ENCODE results near the gene ADRA2B.
"Not testable (repeated sequence)": the region's sequence is repeated elsewhere in the genome, so short reads cannot be mapped to it uniquely, and the experiment has no call there.

ADRA2B gene

GRCh38 chr2:96085541-96086355, 30.6 kb downstream of the ADRA2B start:
- DNase-seq = no peak

- DNase-seq = not testable (repeated sequence)
Measured at GRCh38 chr2:96084858-96085518, 31.4 kb downstream of the ADRA2B start.

GRCh38 chr2:96083989-96084857, 32.1 kb downstream of the ADRA2B start:
- DNase-seq = no peak

- no peak for DNase-seq
Measured at GRCh38 chr2:96083064-96083939, 33.1 kb downstream of the ADRA2B start.

GRCh38 chr2:96082211-96083063, 33.9 kb downstream of the ADRA2B start:
- DNase-seq = no peak

- DNase-seq = no peak
Measured at GRCh38 chr2:96081042-96081441, 35.3 kb downstream of the ADRA2B start.

GRCh38 chr2:96075199-96075771, 41.1 kb downstream of the ADRA2B start:
- DNase-seq = no peak

- no peak for DNase-seq
Measured at GRCh38 chr2:96074156-96074555, 42.2 kb downstream of the ADRA2B start.

- no peak for DNase-seq
Measured at GRCh38 chr2:96073170-96073775, 43.1 kb downstream of the ADRA2B start.

GRCh38 chr2:96072746-96073145, 43.6 kb downstream of the ADRA2B start:
- no peak for DNase-seq

GRCh38 chr2:96071977-96072491, 44.3 kb downstream of the ADRA2B start:
- DNase-seq = peak; percentile 14

- not testable (repeated sequence) for DNase-seq
Measured at GRCh38 chr2:96071087-96071976, 45.0 kb downstream of the ADRA2B start.

- not testable (repeated sequence) for DNase-seq
Measured at GRCh38 chr2:96070351-96070750, 46.0 kb downstream of the ADRA2B start.

GRCh38 chr2:96069878-96070277, 46.5 kb downstream of the ADRA2B start:
- not testable (repeated sequence) for DNase-seq

GRCh38 chr2:96067902-96068581, 48.3 kb downstream of the ADRA2B start:
- not testable (repeated sequence) for DNase-seq

- not testable (repeated sequence) for DNase-seq
Measured at GRCh38 chr2:96067098-96067660, 49.2 kb downstream of the ADRA2B start.

GRCh38 chr2:96066511-96066910, 49.9 kb downstream of the ADRA2B start:
- DNase-seq = not testable (repeated sequence)

- not testable (repeated sequence) for DNase-seq
Measured at GRCh38 chr2:96065954-96066353, 50.4 kb downstream of the ADRA2B start.
